ENCODE results near the gene KRT85.
"Not testable (repeated sequence)": the region's sequence is repeated elsewhere in the genome, so short reads cannot be mapped to it uniquely, and the experiment has no call there.

The KRT85 gene

DNA sequence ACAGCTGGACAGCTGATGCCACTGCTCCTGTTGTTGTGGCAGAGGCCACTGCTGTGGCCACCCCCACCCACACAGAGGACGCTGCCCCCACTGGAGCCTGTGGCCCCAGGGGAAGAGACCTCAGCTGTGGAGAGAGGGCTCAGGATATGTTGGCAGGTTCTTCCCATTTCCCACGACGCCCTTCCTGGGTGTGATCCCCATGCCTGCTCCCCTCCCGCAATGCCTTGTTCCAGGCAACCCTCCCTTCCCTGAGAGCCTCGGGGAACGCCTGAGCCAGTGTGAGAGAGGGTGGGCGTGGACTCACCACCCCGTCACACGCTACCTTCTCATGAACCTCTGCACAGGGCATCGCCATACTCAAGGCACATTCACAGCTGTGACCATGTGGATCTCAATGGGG, 44.5 kb upstream of the KRT85 start:
- TF ChIP-seq, protein P1, sequence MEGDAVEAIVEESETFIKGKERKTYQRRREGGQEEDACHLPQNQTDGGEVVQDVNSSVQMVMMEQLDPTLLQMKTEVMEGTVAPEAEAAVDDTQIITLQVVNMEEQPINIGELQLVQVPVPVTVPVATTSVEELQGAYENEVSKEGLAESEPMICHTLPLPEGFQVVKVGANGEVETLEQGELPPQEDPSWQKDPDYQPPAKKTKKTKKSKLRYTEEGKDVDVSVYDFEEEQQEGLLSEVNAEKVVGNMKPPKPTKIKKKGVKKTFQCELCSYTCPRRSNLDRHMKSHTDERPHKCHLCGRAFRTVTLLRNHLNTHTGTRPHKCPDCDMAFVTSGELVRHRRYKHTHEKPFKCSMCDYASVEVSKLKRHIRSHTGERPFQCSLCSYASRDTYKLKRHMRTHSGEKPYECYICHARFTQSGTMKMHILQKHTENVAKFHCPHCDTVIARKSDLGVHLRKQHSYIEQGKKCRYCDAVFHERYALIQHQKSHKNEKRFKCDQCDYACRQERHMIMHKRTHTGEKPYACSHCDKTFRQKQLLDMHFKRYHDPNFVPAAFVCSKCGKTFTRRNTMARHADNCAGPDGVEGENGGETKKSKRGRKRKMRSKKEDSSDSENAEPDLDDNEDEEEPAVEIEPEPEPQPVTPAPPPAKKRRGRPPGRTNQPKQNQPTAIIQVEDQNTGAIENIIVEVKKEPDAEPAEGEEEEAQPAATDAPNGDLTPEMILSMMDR (IDR thresholded peaks at IDR 0.05), result no peak
- no peak for TF ChIP-seq ZFX (IDR thresholded peaks at IDR 0.05; ENCODE audit: borderline replicate concordance)
- no peak overlapping the region for H3K27ac ChIP-seq

DNA sequence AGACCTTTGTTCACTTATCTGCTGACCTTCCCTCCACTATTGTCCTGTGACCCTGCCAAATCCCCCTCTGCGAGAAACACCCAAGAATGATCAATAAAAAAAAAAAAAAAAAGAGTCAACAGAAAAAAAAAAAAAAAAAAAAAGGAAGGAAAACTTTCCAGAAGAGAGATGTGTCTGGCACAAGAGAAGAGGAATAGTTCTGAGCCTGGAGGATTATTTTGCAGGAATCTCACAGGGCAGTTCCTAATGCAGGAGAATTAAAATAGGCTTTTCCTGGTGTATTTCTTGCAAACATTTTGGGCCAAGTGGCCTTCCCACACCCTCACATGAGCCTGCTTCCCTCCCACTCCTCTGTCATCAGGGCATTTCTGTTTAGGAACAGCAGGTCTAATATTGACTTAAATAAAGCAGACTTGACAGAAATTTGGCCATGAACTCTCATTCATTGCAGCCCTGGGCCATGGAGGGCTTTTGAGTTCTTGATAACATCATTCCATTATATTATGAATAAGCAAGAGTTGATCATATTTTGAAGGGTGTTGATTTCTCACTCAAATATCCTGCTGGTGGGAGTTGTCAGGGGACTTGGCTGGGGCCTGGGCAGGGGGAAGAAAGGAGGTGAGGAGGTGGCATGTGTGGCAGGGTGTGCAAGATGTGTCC, 43.4 kb upstream of the KRT85 start:
- H3K27ac ChIP-seq, result not testable (repeated sequence)

DNA sequence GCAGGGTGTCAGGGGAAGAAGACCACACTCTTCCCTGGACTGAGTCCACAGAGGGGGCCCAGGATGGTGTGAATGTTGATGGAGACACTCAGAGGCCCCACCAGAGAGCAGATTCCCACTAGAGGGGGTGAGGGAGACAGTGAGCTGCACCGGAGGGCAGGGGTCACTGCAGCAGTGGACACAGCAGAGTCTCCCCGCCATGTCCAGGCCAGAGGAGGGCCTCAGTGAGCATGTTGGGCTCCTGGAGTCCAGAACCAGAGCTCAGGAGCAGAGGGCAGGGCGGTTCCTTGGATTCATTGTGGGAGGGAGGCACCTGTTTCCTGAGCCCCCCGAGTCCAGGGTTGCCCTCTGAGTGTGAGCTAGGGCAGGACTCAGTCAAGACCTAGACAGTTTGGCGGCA, 40.6 kb upstream of the KRT85 start:
- no peak for TF ChIP-seq ZFX (IDR thresholded peaks at IDR 0.05; ENCODE audit: borderline replicate concordance)
- TF ChIP-seq, protein P1 (IDR thresholded peaks at IDR 0.05), result no peak
- H3K27ac ChIP-seq, result no peak overlapping the region

DNA sequence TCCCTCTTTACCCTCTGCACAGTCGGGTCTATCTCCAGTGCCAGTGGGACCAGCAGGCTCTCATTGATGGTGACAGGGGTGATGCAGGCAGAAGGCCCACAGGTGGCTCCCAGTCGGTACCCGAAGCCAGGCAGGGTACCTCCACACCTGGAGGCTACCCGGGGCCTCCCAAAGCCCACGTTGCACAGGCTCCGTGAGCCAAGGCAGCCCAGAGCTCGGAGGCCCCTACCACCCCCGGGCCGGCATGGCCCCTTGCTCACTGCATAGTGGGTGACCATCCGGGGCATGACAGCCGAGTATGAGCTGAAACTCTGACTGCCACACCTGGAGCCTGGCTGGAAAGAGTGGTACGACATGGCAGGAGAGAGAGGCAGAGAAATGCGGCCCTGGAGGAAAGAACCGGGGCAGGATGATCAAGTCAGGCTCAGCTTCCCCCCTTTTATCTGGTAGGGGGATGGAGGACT, 38.7 kb upstream of the KRT85 start, which contains the start of gene KRT82:
Gene KRT82, minus strand, starts transcription at position 414 of the 464 bp plus-strand sequence. Its CDS starts 58 bp downstream, at position 356.
- no peak for TF ChIP-seq ZFX (IDR thresholded peaks at IDR 0.05; ENCODE audit: borderline replicate concordance)
- TF ChIP-seq, protein P1 (IDR thresholded peaks at IDR 0.05), result no peak
- no peak within 1 kb of the TSS for H3K27ac ChIP-seq

DNA sequence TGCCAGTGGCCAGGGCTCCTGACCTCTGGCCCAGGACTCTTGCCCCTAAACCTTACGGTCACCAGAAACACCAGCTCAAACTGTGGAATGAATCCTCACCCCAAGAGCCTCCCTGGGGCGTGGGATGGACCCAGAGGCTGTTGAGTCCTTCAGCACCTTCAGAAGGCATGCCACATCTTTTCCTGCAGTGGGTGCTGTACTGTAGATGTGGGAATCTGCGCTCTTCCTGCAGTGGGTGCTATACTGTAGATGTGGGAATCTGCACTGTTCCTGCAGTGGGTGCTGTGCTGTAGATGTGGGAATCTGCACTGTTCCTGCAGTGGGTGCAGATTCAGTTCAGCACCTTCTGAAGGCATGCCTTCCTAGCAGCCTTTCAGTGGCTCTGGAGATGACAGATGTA, 37.7 kb upstream of the KRT85 start:
- H3K27ac ChIP-seq, result no peak overlapping the region
- TF ChIP-seq ZFX (IDR thresholded peaks at IDR 0.05; ENCODE audit: borderline replicate concordance), result no peak
- TF ChIP-seq, protein P1 (IDR thresholded peaks at IDR 0.05), result no peak

DNA sequence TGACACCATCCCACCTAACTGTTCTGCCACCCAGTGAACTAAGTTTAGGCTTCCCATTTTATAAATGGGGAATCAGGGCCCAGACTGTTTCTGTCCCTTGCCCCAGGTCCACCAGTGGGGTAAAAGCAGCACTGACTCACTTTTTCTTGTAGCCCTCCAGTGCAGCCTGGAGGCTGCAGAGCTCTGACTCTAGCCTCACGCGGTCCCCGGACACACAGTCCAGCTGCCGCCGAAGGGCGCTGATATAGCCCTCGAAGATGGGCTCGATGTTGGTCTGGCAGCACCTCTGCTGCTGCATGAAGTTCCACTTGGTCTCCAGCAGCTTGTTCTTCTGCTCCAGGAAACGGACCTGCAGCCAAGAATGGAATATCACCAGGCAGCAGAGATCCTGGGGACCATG, 36.3 kb upstream of the KRT85 start:
- no peak for TF ChIP-seq ZFX (IDR thresholded peaks at IDR 0.05; ENCODE audit: borderline replicate concordance)
- TF ChIP-seq, protein P1 (IDR thresholded peaks at IDR 0.05), result no peak
- H3K27ac ChIP-seq, result no peak overlapping the region

DNA sequence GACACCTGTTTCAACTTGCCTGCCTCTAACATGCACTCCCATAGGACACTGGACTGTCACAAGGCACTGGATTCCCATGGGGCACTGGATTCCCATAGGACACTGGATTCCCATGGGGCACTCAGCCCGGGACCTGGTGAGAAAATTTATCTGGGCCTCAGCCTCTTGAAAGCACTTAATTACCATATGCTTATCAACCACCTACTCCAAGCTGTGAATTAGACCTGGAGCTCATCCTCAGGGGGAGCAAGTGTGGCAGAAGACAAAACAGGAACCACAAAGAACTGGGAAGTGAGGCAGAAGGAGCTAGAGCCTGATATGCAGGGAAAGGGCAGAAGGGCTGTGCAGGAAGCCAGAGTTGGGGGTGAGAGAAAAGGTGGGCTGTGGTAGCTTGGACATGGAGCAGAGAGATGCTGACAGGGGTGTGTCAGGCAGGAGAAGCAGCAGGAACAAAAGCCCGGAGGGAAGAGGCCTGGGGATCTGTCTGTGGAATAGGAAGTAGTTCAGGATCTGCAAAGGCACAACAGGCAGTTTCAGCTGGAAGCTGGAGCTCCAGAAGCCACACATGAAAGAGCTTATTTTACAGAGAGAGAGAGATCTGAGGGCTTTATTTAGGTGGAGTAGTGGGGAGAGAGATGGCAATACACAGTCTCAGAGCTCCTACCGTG, 35.7 kb upstream of the KRT85 start:
- TF ChIP-seq, protein P1 (IDR thresholded peaks at IDR 0.05), result no peak
- TF ChIP-seq ZFX (IDR thresholded peaks at IDR 0.05; ENCODE audit: borderline replicate concordance), result no peak
- H3K27ac ChIP-seq, result no peak overlapping the region

All from 22Rv1 (cell line).